ENCODE results near the gene SLC66A2. TPM values are rescaled to one million over a fixed set of nuclear protein-coding genes. Genes with fewer than 3 reads are reported as not detected.
A peak's percentile ranks its signal among the peaks of the same experiment; 100 is the strongest.

The SLC66A2 gene
- total RNA-seq, 4 donors from 2014 or later, result 93.5 to 193 (median 100) TPM

DNA sequence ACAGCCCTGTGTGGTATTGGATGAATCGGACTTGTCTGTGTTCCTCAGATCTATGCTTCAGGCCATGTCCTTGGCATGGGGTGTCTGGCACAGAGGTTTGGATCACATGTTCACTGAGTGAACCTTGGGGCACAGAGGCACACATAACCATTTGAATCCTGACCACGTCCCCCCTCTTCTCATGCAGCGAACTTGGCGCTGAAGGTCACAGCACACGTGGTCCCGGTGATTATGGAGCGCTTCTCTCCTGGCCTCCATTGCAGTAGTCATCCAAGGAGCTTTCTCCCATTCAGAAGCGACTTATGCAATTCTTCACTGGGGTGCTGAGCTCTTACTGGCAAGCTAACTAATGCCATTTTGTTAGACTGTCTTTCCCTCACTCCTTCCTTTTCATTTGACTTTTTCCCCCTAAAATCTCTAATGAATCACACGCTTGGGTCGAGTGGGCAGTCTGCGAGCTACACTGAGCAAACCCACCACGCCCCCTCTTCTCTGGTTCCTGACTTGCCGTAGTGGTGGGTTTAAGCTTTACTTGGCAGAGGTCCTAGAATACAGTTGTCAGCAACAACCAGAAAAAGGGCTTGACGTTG, 94.3 kb downstream of the SLC66A2 start:
- H3K4me1 ChIP-seq, result no peaks in the 10 kb centered on the region
- H3K27ac ChIP-seq, result no peak overlapping the region
- no peaks in the 10 kb centered on the region for H3K36me3 ChIP-seq
- DNase-seq, result peak; percentile 17 to 35
- no peaks in the 10 kb centered on the region for H3K27me3 ChIP-seq
- 19 to 30% methylated on average over 13 to 14 of the region's 14 CpGs for WGBS, 2 donors
- intact Hi-C loops (cut with DNase I), result no loop called here
- TF ChIP-seq, protein P1, sequence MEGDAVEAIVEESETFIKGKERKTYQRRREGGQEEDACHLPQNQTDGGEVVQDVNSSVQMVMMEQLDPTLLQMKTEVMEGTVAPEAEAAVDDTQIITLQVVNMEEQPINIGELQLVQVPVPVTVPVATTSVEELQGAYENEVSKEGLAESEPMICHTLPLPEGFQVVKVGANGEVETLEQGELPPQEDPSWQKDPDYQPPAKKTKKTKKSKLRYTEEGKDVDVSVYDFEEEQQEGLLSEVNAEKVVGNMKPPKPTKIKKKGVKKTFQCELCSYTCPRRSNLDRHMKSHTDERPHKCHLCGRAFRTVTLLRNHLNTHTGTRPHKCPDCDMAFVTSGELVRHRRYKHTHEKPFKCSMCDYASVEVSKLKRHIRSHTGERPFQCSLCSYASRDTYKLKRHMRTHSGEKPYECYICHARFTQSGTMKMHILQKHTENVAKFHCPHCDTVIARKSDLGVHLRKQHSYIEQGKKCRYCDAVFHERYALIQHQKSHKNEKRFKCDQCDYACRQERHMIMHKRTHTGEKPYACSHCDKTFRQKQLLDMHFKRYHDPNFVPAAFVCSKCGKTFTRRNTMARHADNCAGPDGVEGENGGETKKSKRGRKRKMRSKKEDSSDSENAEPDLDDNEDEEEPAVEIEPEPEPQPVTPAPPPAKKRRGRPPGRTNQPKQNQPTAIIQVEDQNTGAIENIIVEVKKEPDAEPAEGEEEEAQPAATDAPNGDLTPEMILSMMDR (IDR thresholded peaks at IDR 0.05), result no peak
- TF ChIP-seq POLR2A (IDR thresholded peaks at IDR 0.05), result no peak
- no peak overlapping the region for H3K4me3 ChIP-seq (replicated peaks in 1 of 3)
- no peaks in the 10 kb centered on the region for H3K9me3 ChIP-seq

DNA sequence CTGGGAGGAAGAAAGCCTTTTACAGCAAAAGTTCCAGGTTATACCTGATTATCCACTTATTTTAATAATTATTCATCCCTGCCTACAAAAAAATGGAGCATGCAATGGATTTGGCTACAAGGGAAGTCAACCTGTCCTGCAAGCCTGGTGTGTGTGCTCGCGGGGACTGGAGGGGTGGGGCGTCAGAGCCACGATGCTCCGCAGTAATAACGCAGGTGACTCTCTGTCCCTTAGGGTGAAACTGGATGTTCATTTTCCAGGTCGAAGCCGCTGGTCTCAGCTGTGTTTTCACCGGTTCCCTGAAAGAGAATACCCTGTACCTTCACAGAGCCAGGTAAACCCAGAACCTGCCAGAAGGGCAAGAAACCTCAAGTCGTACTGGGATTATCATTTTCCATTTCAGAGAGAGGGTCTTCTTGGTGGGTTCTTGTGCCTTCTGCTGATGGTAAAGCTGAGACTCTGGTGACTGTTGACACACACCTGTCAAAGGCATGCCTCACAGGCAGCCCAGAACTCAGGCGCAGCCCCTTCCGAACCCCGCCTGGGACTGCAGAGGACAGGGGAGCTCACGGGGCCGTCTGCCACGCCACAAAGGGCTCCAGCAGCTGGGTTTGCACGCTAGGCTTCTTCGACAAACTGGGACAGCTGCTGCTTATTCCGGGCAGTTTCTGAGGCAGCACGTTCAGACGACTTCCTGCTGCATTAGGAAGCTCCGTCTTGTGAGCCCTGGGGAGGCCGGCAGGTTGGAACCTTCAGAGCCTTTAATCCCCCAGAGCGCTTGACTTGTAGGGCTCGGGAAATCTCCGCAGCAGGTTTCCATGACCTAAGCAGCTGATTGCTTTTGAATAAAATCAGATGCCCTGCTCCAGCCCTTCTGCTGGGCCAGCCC, 95.1 kb downstream of the SLC66A2 start:
- Histone ChIP-seq H3K27me3 (no peaks in the 10 kb centered on the region), H3K36me3 (no peaks in the 10 kb centered on the region), H3K9me3 (no peaks in the 10 kb centered on the region), H3K4me3 (replicated peaks in 1 of 3) (no peak overlapping the region), H3K4me1 (no peaks in the 10 kb centered on the region), H3K27ac (no peak overlapping the region)
- no peak for DNase-seq
- TF ChIP-seq POLR2A (IDR thresholded peaks at IDR 0.05), result no peak
- TF ChIP-seq, protein P1 (IDR thresholded peaks at IDR 0.05), result no peak
- 43 to 46% methylated on average over 17 to 19 of the region's 26 CpGs for WGBS, 2 donors
- intact Hi-C loops (cut with DNase I), result no loop called here

DNA sequence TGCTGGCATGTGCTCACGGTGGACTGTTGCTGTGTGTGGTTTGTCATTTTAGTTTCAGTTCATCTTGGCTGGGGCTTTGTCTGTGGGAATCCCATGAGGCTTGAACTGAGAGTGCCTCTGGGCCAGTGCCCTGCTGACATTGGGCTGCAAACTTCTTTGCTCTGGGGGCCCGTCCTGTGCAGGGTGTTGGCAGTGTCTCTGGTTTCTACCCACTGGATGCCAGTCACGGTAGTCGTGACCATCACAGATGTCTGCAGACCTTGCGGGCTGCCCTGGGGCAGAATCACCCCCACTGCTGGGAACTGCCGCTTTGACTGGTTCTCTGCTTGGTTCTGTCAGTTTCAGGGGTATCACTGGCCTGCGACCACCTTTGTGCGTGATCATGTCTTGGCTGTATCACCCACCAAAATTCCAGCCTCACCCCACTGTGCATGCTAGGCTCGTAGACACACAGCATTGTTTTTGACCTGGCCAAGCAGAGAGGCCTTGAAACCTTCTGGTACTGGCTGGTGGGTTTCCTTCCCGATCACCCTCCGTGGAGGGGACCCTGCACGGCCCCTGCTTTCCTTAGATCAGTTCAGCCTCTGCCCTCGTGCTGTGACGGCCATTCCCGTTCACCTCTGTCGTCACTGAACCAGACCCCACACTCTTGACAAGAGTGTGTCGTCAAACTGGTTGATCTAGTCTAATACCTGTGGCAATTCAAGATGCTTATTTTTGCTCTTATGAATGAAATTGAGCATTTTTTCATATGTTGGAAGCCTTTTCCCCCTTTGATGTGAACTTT, 96.1 kb downstream of the SLC66A2 start:
- 45 to 54% methylated on average over 16 to 17 of the region's 17 CpGs for WGBS, 2 donors
- intact Hi-C loops (cut with DNase I), result no loop called here
- H3K36me3 ChIP-seq, result no peaks in the 10 kb centered on the region
- no peaks in the 10 kb centered on the region for H3K9me3 ChIP-seq
- TF ChIP-seq, protein P1 (IDR thresholded peaks at IDR 0.05), result no peak
- no peak for TF ChIP-seq POLR2A (IDR thresholded peaks at IDR 0.05)
- no peak overlapping the region for H3K4me3 ChIP-seq (replicated peaks in 1 of 3)
- H3K27me3 ChIP-seq, result no peaks in the 10 kb centered on the region
- no peaks in the 10 kb centered on the region for H3K4me1 ChIP-seq
- DNase-seq, result no peak
- no peak overlapping the region for H3K27ac ChIP-seq

DNA sequence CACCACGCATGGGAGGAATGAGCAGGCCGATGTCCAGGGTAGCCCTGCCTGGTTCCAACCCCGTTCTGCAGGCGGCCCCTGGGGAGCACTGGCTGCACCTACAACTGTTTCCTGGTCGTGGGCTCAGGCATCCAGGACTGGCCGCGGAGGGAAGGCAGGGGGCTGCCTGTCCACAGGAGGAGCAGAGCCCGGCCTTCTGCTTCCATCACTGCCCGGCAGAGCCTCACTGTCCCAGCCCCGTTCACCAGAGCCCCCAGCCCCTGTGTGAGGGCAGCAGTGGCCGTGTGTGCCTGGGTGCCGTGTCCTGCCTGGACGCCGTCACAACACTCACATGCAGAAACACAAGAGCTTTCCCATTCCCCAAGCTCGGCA, 97.5 kb downstream of the SLC66A2 start:
- H3K27ac ChIP-seq, result no peak overlapping the region
- TF ChIP-seq POLR2A (IDR thresholded peaks at IDR 0.05), result no peak
- TF ChIP-seq, protein P1 (IDR thresholded peaks at IDR 0.05), result no peak
- H3K4me3 ChIP-seq (replicated peaks in 1 of 3), result no peak overlapping the region
- H3K36me3 ChIP-seq, result no peaks in the 10 kb centered on the region
- H3K27me3 ChIP-seq, result no peaks in the 10 kb centered on the region
- no peaks in the 10 kb centered on the region for H3K9me3 ChIP-seq
- H3K4me1 ChIP-seq, result no peaks in the 10 kb centered on the region
- no peak for DNase-seq
- intact Hi-C loops (cut with DNase I), result no loop called here
- WGBS, 2 donors, result 89 to 94% methylated on average over 7 to 10 of the region's 15 CpGs
